Liver (tissue), 9 donors: Measurements from ENCODE around the gene SARDH. TPM values are rescaled to one million over a fixed set of nuclear protein-coding genes. Genes with fewer than 3 reads are reported as not detected.

Source experiments
- DNase-seq: peaks from one replicate; pipeline ENCODE4 v3.0.0-alpha.2; 2017; ENCODE audit warnings: low spot score
- H3K27ac ChIP-seq, 2 donors: one replicate each; pipeline ENCODE4 v1.7.0; 2013; ENCODE audit warnings: inconsistent platforms in 2 of 2, low read length in 2 of 2, control low read depth in 1 of 2, low read depth in 1 of 2, mild to moderate bottlenecking in 1 of 2
- H3K27me3 ChIP-seq, 4 donors: one replicate each; pipeline versions ENCODE4 v1.6.1 to v1.7.0; 2013; ENCODE audit warnings: low read length in 3 of 4, inconsistent platforms in 1 of 4, mild to moderate bottlenecking in 1 of 4, moderate library complexity in 1 of 4; ENCODE audit not compliant: control insufficient read depth in 4 of 4, insufficient read depth in 4 of 4
- H3K36me3 ChIP-seq, 4 donors: one replicate each; pipeline versions ENCODE4 v1.6.1 to v1.7.0; 2013; ENCODE audit warnings: low read length in 3 of 4, mild to moderate bottlenecking in 3 of 4, low read depth in 1 of 4, moderate library complexity in 1 of 4; ENCODE audit not compliant: control insufficient read depth in 4 of 4, insufficient read depth in 3 of 4
- H3K4me1 ChIP-seq, 4 donors: one replicate each; pipeline versions ENCODE4 v1.6.1 to v1.7.0; 2013; ENCODE audit warnings: low read length in 3 of 4, mild to moderate bottlenecking in 3 of 4, moderate library complexity in 1 of 4; ENCODE audit not compliant: control insufficient read depth in 4 of 4, insufficient read depth in 4 of 4
- H3K4me3 ChIP-seq, 3 donors: one replicate each; pipeline versions ENCODE4 v1.6.1 to v1.7.0; 2013; ENCODE audit warnings: low read length in 3 of 3, control low read depth in 1 of 3, low read depth in 1 of 3, mild to moderate bottlenecking in 1 of 3
- H3K9ac ChIP-seq, 2 donors: one replicate each; pipeline ENCODE4 v1.7.0; 2013; ENCODE audit warnings: low read length in 2 of 2, mild to moderate bottlenecking in 2 of 2, moderate library complexity in 2 of 2, control low read depth in 1 of 2, low read depth in 1 of 2
- H3K9me3 ChIP-seq, 4 donors: one replicate each; pipeline versions ENCODE4 v1.6.1 to v1.7.0; 2013; ENCODE audit warnings: low read length in 3 of 4; ENCODE audit not compliant: control insufficient read depth in 4 of 4
- ATF3 ChIP-seq: IDR thresholded peaks from 2 replicates; pipeline ENCODE4 v1.6.1; 2016; ENCODE audit warnings: antibody characterized with exemption
- CTCF ChIP-seq: fragments of 150-350 bp; IDR thresholded peaks from 2 replicates; pipeline ENCODE4 v1.5.1; 2017; ENCODE audit warnings: improper control_type of control experiment, low read depth, low read length; ENCODE audit not compliant: missing input control
- FOXA1 ChIP-seq: IDR thresholded peaks from 2 replicates; pipeline ENCODE4 v1.6.1; 2016; ENCODE audit warnings: antibody characterized with exemption
- FOXA2 ChIP-seq: IDR thresholded peaks from 2 replicates; pipeline ENCODE4 v1.6.1; 2016; ENCODE audit warnings: antibody characterized with exemption
- GABPA ChIP-seq, 2 donors: IDR thresholded peaks in 1 of 2; conservative IDR thresholded peaks in 1 of 2; 2 replicates each; pipeline ENCODE4 v1.6.1; 2016; ENCODE audit warnings: antibody characterized with exemption in 2 of 2, mild to moderate bottlenecking in 1 of 2, moderate library complexity in 1 of 2
- HNF4A ChIP-seq, 2 donors: conservative IDR thresholded peaks; 2 replicates each; pipeline ENCODE4 v1.6.1; 2016; ENCODE audit warnings: antibody characterized with exemption in 2 of 2, mild to moderate bottlenecking in 2 of 2
- HNF4G ChIP-seq: IDR thresholded peaks from 2 replicates; pipeline ENCODE4 v1.6.1; 2016; ENCODE audit warnings: antibody characterized with exemption
- JUND ChIP-seq, 2 donors: IDR thresholded peaks; 2 replicates each; pipeline ENCODE4 v1.6.1; 2016; ENCODE audit warnings: antibody characterized with exemption in 2 of 2
- MAX ChIP-seq: IDR thresholded peaks from 2 replicates; pipeline ENCODE4 v1.6.1; 2016; ENCODE audit warnings: antibody characterized with exemption
- NR2F2 ChIP-seq: IDR thresholded peaks from 2 replicates; pipeline ENCODE4 v1.6.1; 2016; ENCODE audit warnings: antibody characterized with exemption
- RAD21 ChIP-seq, 2 donors: IDR thresholded peaks; 2 replicates each; pipeline ENCODE4 v1.6.1; 2016; ENCODE audit warnings: antibody characterized with exemption in 2 of 2, mild to moderate bottlenecking in 2 of 2
- REST ChIP-seq: IDR thresholded peaks from 2 replicates; pipeline ENCODE4 v1.6.1; 2016; ENCODE audit warnings: antibody characterized with exemption, mild to moderate bottlenecking
- RXRA ChIP-seq, 2 donors: IDR thresholded peaks; 2 replicates each; pipeline ENCODE4 v1.6.1; 2017 to 2018; ENCODE audit warnings: antibody characterized with exemption in 2 of 2, mild to moderate bottlenecking in 1 of 2
- SP1 ChIP-seq: IDR thresholded peaks from 2 replicates; pipeline ENCODE4 v1.6.1; 2018; ENCODE audit warnings: antibody characterized with exemption, mild to moderate bottlenecking
- YY1 ChIP-seq: IDR thresholded peaks from 2 replicates; pipeline ENCODE4 v1.6.1; 2016; ENCODE audit warnings: antibody characterized with exemption, mild to moderate bottlenecking
- ZBTB33 ChIP-seq: IDR thresholded peaks from 2 replicates; pipeline ENCODE4 v1.6.1; 2016; ENCODE audit warnings: antibody characterized with exemption
- WGBS: extraction: QIAGEN DNeasy Blood & Tissue Kit; methylation state at CpG from one replicate; pipeline ENCODE4 v1.1.7; 2013; 5-methylcytosine and 5-hydroxymethylcytosine counted together
- polyA plus RNA-seq, 2 donors: library from polyadenylated mRNA; stranded (reverse) in 1 of 2; unstranded in 1 of 2; fragments of 200-250 nt in 1 of 2; fragments of >200 nt in 1 of 2; fragmentation: Nextera tagmentation in 1 of 2; extraction: Ambion mirVana in 1 of 2; gene quantifications; one replicate each; pipeline versions ENCODE4 v1.2.1 to v1.2.3, GENCODE V29; 2013 to 2015
- total RNA-seq, 2 donors: library from RNA; depleted of rRNA; stranded (reverse); fragments of >200 nt; gene quantifications; one replicate each; pipeline ENCODE4 v1.2.3, GENCODE V29; 2014
- donor health status: healthy.
- donor health status: healthy.
- donor health status: healthy.
- donor health status: healthy.
- donor health status: healthy.

SARDH gene
- total and polyA plus RNA-seq, 4 donors = 53.7 to 291 (median 63.4) TPM

GRCh38 chr9:133709015-133709611 lies 29.0 kb downstream of the SARDH start:
- Histone ChIP-seq H3K4me3 (no peak overlapping the region), H3K9me3 (no peaks in the 10 kb centered on the region), H3K9ac (no peak overlapping the region), H3K27me3 (no peaks in the 10 kb centered on the region), H3K36me3 (peaks cover 11 to 32% (median 13%) of the 10 kb centered on the region in 4 donors), H3K27ac (peak overlapping the region in 1 of 2 donors; percentile 30), H3K4me1 (peaks cover 0 to 12% (median 3%) of the 10 kb centered on the region in 4 donors)
- no peak for DNase-seq
- 81% methylated on average over 26 of the region's 26 CpGs for WGBS
- TF ChIP-seq SP1 (no peak), YY1 (no peak), RXRA (IDR thresholded peaks at IDR 0.05) (no peak), ATF3 (no peak), ZBTB33 (no peak), CTCF (no peak), HNF4A (conservative IDR thresholded peaks at IDR 0.05) (no peak), REST (no peak), GABPA (IDR thresholded peaks at IDR 0.05 in 1 of 2, conservative IDR thresholded peaks at IDR 0.05 in 1 of 2) (no peak), RAD21 (IDR thresholded peaks at IDR 0.05) (no peak)

GRCh38 chr9:133708246-133709014 lies 29.7 kb downstream of the SARDH start:
- Histone ChIP-seq H3K4me3 (no peak overlapping the region), H3K4me1 (peaks cover 0 to 5% (median 0%) of the 10 kb centered on the region in 4 donors), H3K36me3 (peaks cover 14 to 35% (median 15%) of the 10 kb centered on the region in 4 donors), H3K9ac (no peak overlapping the region), H3K9me3 (no peaks in the 10 kb centered on the region), H3K27me3 (no peaks in the 10 kb centered on the region), H3K27ac (peak overlapping the region in 1 of 2 donors; percentile 30)
- 93% methylated on average over 30 of the region's 30 CpGs for WGBS
- no peak for DNase-seq
- TF ChIP-seq FOXA1 (no peak), ATF3 (no peak), SP1 (no peak), MAX (no peak), FOXA2 (no peak), HNF4G (no peak), CTCF (no peak), NR2F2 (no peak), YY1 (no peak), RAD21 (IDR thresholded peaks at IDR 0.05) (no peak), ZBTB33 (no peak), JUND (IDR thresholded peaks at IDR 0.05) (no peak)
